KMS-11 (cell line): Measurements from ENCODE around the gene GRHL3.

Experiments
- H2AFZ ChIP-seq: fragments of 200-600 bp; sonication (generic); 2 replicates; pipeline ENCODE4 v1.6.1; 2016; ENCODE audit warnings: antibody characterized with exemption, mixed run types, low read depth
- H3K27ac ChIP-seq: fragments of 200-600 bp; sonication (generic); 2 replicates; pipeline ENCODE4 v1.6.1; 2016; ENCODE audit warnings: mild to moderate bottlenecking, mixed run types
- H3K27me3 ChIP-seq: fragments of 200-600 bp; sonication (generic); 2 replicates; pipeline ENCODE4 v1.6.1; 2017; ENCODE audit warnings: mild to moderate bottlenecking, low read depth, mixed run types, moderate library complexity; ENCODE audit not compliant: insufficient read depth
- H3K36me3 ChIP-seq: fragments of 200-600 bp; sonication (generic); 2 replicates; pipeline ENCODE4 v1.6.1; 2017; ENCODE audit warnings: mild to moderate bottlenecking, mixed run types; ENCODE audit not compliant: insufficient read depth
- H3K4me1 ChIP-seq: fragments of 200-600 bp; sonication (generic); 2 replicates; pipeline ENCODE4 v1.6.1; 2016; ENCODE audit warnings: mild to moderate bottlenecking, low read depth, mixed run types; ENCODE audit not compliant: poor library complexity, severe bottlenecking
- H3K4me2 ChIP-seq: fragments of 200-600 bp; sonication (generic); 2 replicates; pipeline ENCODE4 v1.7.0; 2016; ENCODE audit warnings: mild to moderate bottlenecking, mixed run types
- H3K4me3 ChIP-seq: fragments of 200-600 bp; sonication (generic); IDR thresholded peaks from 2 replicates; pipeline ENCODE4 v1.6.1; 2017; ENCODE audit warnings: low read depth, low read length, mixed read lengths; ENCODE audit not compliant: insufficient read depth
- H3K79me2 ChIP-seq: fragments of 200-600 bp; sonication (generic); 2 replicates; pipeline ENCODE4 v1.6.1; 2016; ENCODE audit warnings: low read depth, mixed run types; ENCODE audit not compliant: insufficient read depth
- H3K9ac ChIP-seq: fragments of 200-600 bp; sonication (generic); 2 replicates; pipeline ENCODE4 v1.6.1; 2016; ENCODE audit warnings: mild to moderate bottlenecking, mixed run types
- H4K20me1 ChIP-seq: fragments of 200-600 bp; sonication (generic); 2 replicates; pipeline ENCODE4 v1.6.1; 2016; ENCODE audit warnings: mild to moderate bottlenecking, mixed run types; ENCODE audit not compliant: insufficient read depth
- CTCF ChIP-seq: fragments of 200-600 bp; sonication (generic); conservative IDR thresholded peaks from 2 replicates; pipeline ENCODE4 v1.6.1; 2017; ENCODE audit warnings: low read depth, mild to moderate bottlenecking, antibody characterized with exemption, low read length, moderate library complexity, mixed read lengths

The GRHL3 gene

GRCh38 chr1:24349891-24350290, 30.7 kb downstream of the GRHL3 start:
- no peaks in the 10 kb centered on the region for H3K79me2 ChIP-seq
- H3K36me3 ChIP-seq, result no peaks in the 10 kb centered on the region
- no peak overlapping the region for H3K9ac ChIP-seq
- H2AFZ ChIP-seq, result no peak overlapping the region
- no peak overlapping the region for H3K27ac ChIP-seq
- H3K4me2 ChIP-seq, result no peak overlapping the region
- TF ChIP-seq CTCF, result no peak
- H3K4me3 ChIP-seq, result no peak overlapping the region
- no peaks in the 10 kb centered on the region for H3K27me3 ChIP-seq
- H4K20me1 ChIP-seq, result no peaks in the 10 kb centered on the region
- peaks cover 30% of the 10 kb centered on the region for H3K4me1 ChIP-seq

- peak overlapping the region; percentile 28; the same call in 1 of the 2 replicates for H3K27ac ChIP-seq
- peak overlapping the region; percentile 3; the same call in 1 of the 2 replicates for H2AFZ ChIP-seq
- no peaks in the 10 kb centered on the region for H3K27me3 ChIP-seq
- H3K36me3 ChIP-seq, result no peaks in the 10 kb centered on the region
- H4K20me1 ChIP-seq, result no peaks in the 10 kb centered on the region
- peak overlapping the region; percentile 1; the same call in 1 of the 2 replicates for H3K9ac ChIP-seq
- no peaks in the 10 kb centered on the region for H3K79me2 ChIP-seq
- no peak for TF ChIP-seq CTCF
- H3K4me1 ChIP-seq, result peaks cover 30% of the 10 kb centered on the region
- H3K4me3 ChIP-seq, result no peak overlapping the region
- H3K4me2 ChIP-seq, result peak overlapping the region; percentile 43
Observed at GRCh38 chr1:24351247-24351646, 32.1 kb downstream of the GRHL3 start.

GRCh38 chr1:24351918-24352627, 32.9 kb downstream of the GRHL3 start:
- Histone ChIP-seq H3K4me2 (peak overlapping the region; percentile 43), H3K9ac (no peak overlapping the region), H3K79me2 (no peaks in the 10 kb centered on the region), H3K4me1 (peaks cover 30% of the 10 kb centered on the region), H2AFZ (peak overlapping the region; percentile 21; the same call in 1 of the 2 replicates), H3K27ac (no peak overlapping the region), H3K36me3 (no peaks in the 10 kb centered on the region), H3K4me3 (no peak overlapping the region), H4K20me1 (no peaks in the 10 kb centered on the region), H3K27me3 (no peaks in the 10 kb centered on the region)
- no peak for TF ChIP-seq CTCF

- Histone ChIP-seq H3K4me1 (peaks cover 30% of the 10 kb centered on the region), H3K4me3 (no peak overlapping the region), H3K9ac (no peak overlapping the region), H3K79me2 (no peaks in the 10 kb centered on the region), H3K4me2 (no peak overlapping the region), H2AFZ (no peak overlapping the region), H3K27ac (no peak overlapping the region), H3K36me3 (no peaks in the 10 kb centered on the region), H4K20me1 (no peaks in the 10 kb centered on the region), H3K27me3 (no peaks in the 10 kb centered on the region)
- no peak for TF ChIP-seq CTCF
Observed at GRCh38 chr1:24353292-24353891, 34.2 kb downstream of the GRHL3 start.
